Endothelial cell of umbilical vein (primary cell): Measurements from ENCODE around the gene AKNA.

Experiments
- CTCF ChIP-seq, 2 donors: IDR thresholded peaks; 1 replicate in 1 of 2; 2 replicates in 1 of 2; pipeline ENCODE4 v1.5.1; 2011; ENCODE audit warnings: low read length in 2 of 2, mild to moderate bottlenecking in 2 of 2, moderate library complexity in 2 of 2, control low read depth in 1 of 2, inconsistent platforms in 1 of 2, low read depth in 1 of 2; ENCODE audit not compliant: insufficient read depth in 1 of 2; ENCODE audit errors: extremely low read depth in 1 of 2
- EZH2 ChIP-seq: IDR thresholded peaks from 2 replicates; pipeline ENCODE4 v1.6.1; 2012; ENCODE audit warnings: borderline replicate concordance, low read depth, mild to moderate bottlenecking, moderate library complexity, low read length, inconsistent platforms; ENCODE audit not compliant: severe bottlenecking
- GATA2 ChIP-seq: IDR thresholded peaks from 2 replicates; pipeline ENCODE4 v1.7.0; 2011; ENCODE audit warnings: low read depth, mild to moderate bottlenecking, moderate library complexity, mixed read lengths, low read length; ENCODE audit not compliant: insufficient read length, insufficient read depth
- JUN ChIP-seq: IDR thresholded peaks from 2 replicates; pipeline ENCODE4 v1.6.1; 2011; ENCODE audit warnings: borderline replicate concordance, low read depth; ENCODE audit not compliant: insufficient read length, insufficient read depth
- MAX ChIP-seq: IDR thresholded peaks from 2 replicates; pipeline ENCODE4 v1.6.1; 2011; ENCODE audit not compliant: insufficient read depth, insufficient read length
- MYC ChIP-seq: IDR thresholded peaks from one replicate; pipeline ENCODE4 v1.6.1; 2011; ENCODE audit warnings: mild to moderate bottlenecking, low read depth, low read length
- POLR2A ChIP-seq: IDR thresholded peaks from 2 replicates; pipeline ENCODE4 v1.6.1; 2012; ENCODE audit warnings: low read depth, mild to moderate bottlenecking, control low read depth, low read length
- POLR2AphosphoS5 ChIP-seq: IDR thresholded peaks from 2 replicates; pipeline ENCODE4 v1.6.1; 2012; ENCODE audit warnings: low read depth, mild to moderate bottlenecking, control low read depth, low read length, moderate library complexity; ENCODE audit not compliant: insufficient read depth

- TF ChIP-seq POLR2AphosphoS5 (no peak), POLR2A (no peak), EZH2 (no peak), MAX (no peak), CTCF (IDR thresholded peaks at IDR 0.05; ENCODE audit: extremely low read depth in 1 of 2, insufficient read depth in 1 of 2, low read depth in 1 of 2, low read length in 2 of 2) (no peak), GATA2 (no peak), MYC (no peak), JUN (no peak)
Observed at GRCh38 chr9:114327749-114328148, 60.0 kb downstream of the AKNA start.
